Measurements from ENCODE around the gene SMAD3. TPM values are rescaled to one million over a fixed set of nuclear protein-coding genes. Genes with fewer than 3 reads are reported as not detected.

SMAD3 gene
- total RNA-seq, 2 donors from 2014 or later: 47.9 to 78.5 TPM

DNA sequence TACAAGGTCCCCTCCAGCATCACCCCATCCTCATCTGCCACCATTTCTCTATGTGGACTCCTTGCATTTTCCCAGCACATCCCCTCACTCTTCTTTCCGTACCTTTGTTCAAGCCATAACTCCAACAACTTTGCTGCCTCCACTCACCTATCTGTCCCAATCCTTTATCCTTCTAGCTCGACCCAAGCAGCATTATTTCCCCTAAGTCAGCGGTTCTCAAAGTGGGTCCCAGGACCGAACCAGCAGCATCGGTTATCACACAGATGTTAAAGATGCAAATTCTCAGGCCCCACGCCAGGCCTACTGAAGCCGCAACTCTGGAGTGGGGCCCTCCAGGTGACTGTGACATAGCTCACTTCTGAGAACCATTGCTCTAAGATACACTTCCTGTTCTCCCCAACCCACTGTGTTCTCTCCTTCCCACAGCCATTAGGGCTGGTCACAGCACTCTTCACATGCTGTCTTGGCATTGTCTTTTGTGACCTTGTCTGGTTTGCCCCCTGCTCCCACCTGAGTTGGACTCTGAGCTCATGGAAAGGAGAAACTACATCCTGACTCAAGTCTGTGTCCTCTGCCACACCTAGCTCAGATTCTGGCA lies 132.9 kb downstream of the SMAD3 start:
- peaks cover 33 to 82% of the 10 kb centered on the region in 2 donors for H3K4me1 ChIP-seq (ENCODE audit: control insufficient read depth in 1 of 2, low read depth in 2 of 2)
- DNase-seq (ENCODE audit: low spot score) (no peak), ATAC-seq (ENCODE audit: insufficient number of reproducible peaks, low FRiP score, low read depth) (no peak)
- no peaks in the 10 kb centered on the region for H3K36me3 ChIP-seq
- no peaks in the 10 kb centered on the region for H3K9me3 ChIP-seq
- TF ChIP-seq, protein P1, sequence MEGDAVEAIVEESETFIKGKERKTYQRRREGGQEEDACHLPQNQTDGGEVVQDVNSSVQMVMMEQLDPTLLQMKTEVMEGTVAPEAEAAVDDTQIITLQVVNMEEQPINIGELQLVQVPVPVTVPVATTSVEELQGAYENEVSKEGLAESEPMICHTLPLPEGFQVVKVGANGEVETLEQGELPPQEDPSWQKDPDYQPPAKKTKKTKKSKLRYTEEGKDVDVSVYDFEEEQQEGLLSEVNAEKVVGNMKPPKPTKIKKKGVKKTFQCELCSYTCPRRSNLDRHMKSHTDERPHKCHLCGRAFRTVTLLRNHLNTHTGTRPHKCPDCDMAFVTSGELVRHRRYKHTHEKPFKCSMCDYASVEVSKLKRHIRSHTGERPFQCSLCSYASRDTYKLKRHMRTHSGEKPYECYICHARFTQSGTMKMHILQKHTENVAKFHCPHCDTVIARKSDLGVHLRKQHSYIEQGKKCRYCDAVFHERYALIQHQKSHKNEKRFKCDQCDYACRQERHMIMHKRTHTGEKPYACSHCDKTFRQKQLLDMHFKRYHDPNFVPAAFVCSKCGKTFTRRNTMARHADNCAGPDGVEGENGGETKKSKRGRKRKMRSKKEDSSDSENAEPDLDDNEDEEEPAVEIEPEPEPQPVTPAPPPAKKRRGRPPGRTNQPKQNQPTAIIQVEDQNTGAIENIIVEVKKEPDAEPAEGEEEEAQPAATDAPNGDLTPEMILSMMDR (IDR thresholded peaks at IDR 0.05): no peak
- no peak overlapping the region for H3K27ac ChIP-seq
- H3K27me3 ChIP-seq (replicated peaks; ENCODE audit: insufficient read depth): no peaks in the 10 kb centered on the region
- no peak overlapping the region for H3K4me3 ChIP-seq

DNA sequence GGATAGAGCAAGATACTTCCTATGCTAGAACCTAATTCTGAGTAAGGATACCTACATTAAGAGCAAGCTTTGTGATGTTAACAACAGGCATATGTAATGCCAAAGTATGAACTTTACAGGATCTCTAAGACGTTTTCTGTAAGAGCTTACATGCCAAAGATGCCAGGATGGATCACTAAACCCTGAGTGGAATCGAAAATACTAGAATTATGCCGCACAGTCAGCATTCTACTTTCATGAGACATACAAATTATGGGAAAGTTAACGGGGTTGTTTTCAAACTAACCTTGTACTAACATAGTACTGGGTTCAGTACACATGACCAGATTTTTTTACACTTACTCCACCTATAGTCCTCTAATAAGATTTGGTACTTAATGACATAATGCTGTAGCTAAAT lies 134.0 kb downstream of the SMAD3 start:
- H3K9me3 ChIP-seq: no peaks in the 10 kb centered on the region
- H3K36me3 ChIP-seq: no peaks in the 10 kb centered on the region
- TF ChIP-seq, protein P1 (IDR thresholded peaks at IDR 0.05): no peak
- DNase-seq (ENCODE audit: low spot score) (no peak), ATAC-seq (ENCODE audit: insufficient number of reproducible peaks, low FRiP score, low read depth) (no peak)
- H3K4me1 ChIP-seq (ENCODE audit: control insufficient read depth in 1 of 2, low read depth in 2 of 2): peaks cover 25 to 71% of the 10 kb centered on the region in 2 donors
- H3K4me3 ChIP-seq: no peak overlapping the region
- peak overlapping the region; percentile 21 to 69 for H3K27ac ChIP-seq
- no peaks in the 10 kb centered on the region for H3K27me3 ChIP-seq (replicated peaks; ENCODE audit: insufficient read depth)

DNA sequence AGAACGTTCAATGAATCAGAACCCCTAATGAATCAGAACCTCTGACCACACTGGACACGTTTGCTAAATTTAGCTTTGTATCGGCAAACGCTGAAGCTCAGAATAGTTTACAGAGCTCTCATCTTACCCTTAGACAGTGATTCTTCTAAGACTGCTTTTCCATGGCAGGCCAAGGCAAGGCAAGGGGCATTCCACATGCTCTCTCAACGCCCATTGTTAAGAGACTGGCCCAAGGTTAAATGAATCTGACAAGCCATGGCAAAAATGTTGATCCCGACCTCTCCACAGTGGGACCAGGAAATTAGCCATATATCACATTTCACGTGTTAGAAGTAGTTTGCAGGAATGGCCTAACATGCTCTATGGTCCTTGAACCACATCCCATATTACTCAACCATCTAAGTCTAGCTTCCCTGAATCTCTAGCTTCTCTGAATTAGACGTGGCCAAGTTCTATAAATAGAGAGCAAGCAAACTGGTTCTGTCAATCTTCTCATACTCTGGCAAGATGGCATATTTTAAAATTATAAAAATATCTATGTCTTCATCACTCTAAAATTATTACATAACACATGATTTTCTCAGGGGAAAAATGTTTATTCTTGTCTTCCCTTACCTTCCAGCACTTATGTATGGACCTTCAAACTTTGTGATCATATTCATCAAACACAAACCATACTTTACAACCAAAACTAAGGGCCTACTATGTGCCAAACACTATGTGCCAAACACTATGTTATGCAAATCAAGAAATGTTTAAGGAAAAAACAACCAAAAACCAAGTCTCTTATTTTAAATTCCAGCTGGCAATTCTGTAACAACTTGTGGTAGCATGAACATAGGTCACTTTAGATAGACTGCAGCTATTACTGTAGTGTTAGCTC lies 134.7 kb downstream of the SMAD3 start:
- Histone ChIP-seq H3K9me3 (no peaks in the 10 kb centered on the region), H3K27me3 (replicated peaks; ENCODE audit: insufficient read depth) (no peaks in the 10 kb centered on the region), H3K4me1 (ENCODE audit: control insufficient read depth in 1 of 2, low read depth in 2 of 2) (peaks cover 22 to 64% of the 10 kb centered on the region in 2 donors), H3K4me3 (no peak overlapping the region), H3K36me3 (no peaks in the 10 kb centered on the region), H3K27ac (peak overlapping the region; percentile 21 to 69)
- ATAC-seq (ENCODE audit: insufficient number of reproducible peaks, low FRiP score, low read depth) (peak; percentile 69), DNase-seq (ENCODE audit: low spot score) (no peak)
- TF ChIP-seq, protein P1 (IDR thresholded peaks at IDR 0.05): no peak

DNA sequence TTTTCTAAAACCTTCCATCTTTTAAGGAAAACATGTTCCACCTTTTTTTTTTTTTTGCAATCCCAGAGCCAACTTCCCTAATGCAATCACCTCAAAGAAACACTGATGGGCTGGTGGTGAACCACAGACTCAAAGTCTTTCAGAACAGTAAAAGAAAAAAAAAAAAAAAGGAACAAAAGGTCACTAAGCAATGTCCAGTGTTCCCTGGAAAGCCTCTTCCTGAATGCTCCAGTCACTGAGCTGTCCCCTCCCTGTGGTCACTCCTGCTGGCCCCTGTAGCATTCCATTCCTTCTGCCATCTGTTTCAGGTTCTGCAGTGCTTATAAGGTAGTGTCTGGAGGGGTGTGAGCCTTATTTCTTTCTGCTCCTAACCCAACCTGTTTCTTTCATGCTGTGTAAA lies 135.7 kb downstream of the SMAD3 start:
- Histone ChIP-seq H3K27me3 (replicated peaks; ENCODE audit: insufficient read depth) (no peaks in the 10 kb centered on the region), H3K36me3 (no peaks in the 10 kb centered on the region), H3K4me3 (no peak overlapping the region), H3K27ac (peak overlapping the region in 1 of 2 donors; percentile 69), H3K4me1 (ENCODE audit: control insufficient read depth in 1 of 2, low read depth in 2 of 2) (peaks cover 19 to 57% of the 10 kb centered on the region in 2 donors), H3K9me3 (no peaks in the 10 kb centered on the region)
- TF ChIP-seq, protein P1 (IDR thresholded peaks at IDR 0.05): no peak
- DNase-seq (ENCODE audit: low spot score) (no peak), ATAC-seq (ENCODE audit: insufficient number of reproducible peaks, low FRiP score, low read depth) (peak; percentile 13)

DNA sequence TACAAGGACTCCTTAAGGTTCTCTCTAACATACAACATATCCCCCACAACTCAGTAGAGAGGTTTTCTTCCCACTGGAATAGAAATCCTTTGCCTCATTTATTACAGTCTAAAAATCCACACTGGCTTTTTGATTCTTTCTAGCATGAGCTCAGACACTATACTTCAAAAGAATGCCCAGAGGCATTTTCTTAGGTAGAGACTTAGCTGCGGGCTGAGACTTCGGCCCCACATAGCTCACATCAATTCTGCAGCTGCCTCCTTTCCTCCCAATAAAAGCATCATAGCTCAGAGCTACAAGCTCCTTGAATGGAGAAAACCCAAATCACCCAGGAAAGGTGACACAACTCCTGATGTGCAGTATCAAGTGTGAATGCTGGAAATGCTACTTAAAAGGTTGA lies 136.7 kb downstream of the SMAD3 start:
- Histone ChIP-seq H3K36me3 (no peaks in the 10 kb centered on the region), H3K27me3 (replicated peaks; ENCODE audit: insufficient read depth) (no peaks in the 10 kb centered on the region), H3K4me1 (ENCODE audit: control insufficient read depth in 1 of 2, low read depth in 2 of 2) (peaks cover 19 to 47% of the 10 kb centered on the region in 2 donors), H3K4me3 (no peak overlapping the region), H3K9me3 (no peaks in the 10 kb centered on the region), H3K27ac (no peak overlapping the region)
- TF ChIP-seq, protein P1 (IDR thresholded peaks at IDR 0.05): no peak
- no peak for ATAC-seq (ENCODE audit: insufficient number of reproducible peaks, low FRiP score, low read depth)
- no peak for DNase-seq (ENCODE audit: low spot score)
